ENCODE data around the gene TDRD12. TPM values are rescaled to one million over a fixed set of nuclear protein-coding genes. Genes with fewer than 3 reads are reported as not detected.

The TDRD12 gene
- total and polyA plus RNA-seq, 2 of the 13 experiments (the other 11 are each of a cell fraction or from before 2014, with no cell fraction given): 0.03 to 0.40 TPM

DNA sequence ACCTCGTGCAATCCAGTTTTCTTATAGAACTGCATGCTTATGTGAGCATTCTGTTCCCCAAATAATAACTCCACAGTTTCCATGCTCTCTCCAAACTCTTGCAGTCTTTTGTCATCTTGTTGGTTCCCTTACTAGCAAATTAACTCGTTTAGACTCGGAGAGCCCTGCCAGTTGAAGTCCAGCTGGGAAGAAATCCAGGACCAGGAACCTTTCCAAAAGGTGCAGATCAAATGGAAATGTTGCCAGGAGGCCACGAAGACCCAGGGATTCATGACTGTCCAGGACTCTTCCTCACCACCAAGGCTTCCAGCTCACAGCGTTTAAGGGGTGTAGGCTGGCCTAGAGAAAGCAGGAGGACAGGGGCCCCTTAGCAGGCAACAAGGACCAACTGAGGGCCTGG lies 2.1 kb upstream of the TDRD12 start (continued):
- TF ChIP-seq, protein P1, sequence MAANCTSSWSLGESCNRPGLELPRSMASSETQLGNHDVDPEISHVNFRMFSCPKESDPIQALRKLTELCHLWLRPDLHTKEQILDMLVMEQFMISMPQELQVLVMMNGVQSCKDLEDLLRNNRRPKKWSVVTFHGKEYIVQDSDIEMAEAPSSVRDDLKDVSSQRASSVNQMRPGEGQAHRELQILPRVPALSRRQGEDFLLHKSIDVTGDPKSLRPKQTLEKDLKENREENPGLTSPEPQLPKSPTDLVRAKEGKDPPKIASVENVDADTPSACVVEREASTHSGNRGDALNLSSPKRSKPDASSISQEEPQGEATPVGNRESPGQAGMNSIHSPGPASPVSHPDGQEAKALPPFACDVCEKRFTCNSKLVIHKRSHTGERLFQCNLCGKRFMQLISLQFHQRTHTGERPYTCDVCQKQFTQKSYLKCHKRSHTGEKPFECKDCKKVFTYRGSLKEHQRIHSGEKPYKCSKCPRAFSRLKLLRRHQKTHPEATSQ (CRISPR knock-in tag; IDR thresholded peaks at IDR 0.05; ENCODE audit: borderline replicate concordance): no peak
- TF ChIP-seq, protein P2, sequence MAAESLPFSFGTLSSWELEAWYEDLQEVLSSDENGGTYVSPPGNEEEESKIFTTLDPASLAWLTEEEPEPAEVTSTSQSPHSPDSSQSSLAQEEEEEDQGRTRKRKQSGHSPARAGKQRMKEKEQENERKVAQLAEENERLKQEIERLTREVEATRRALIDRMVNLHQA (CRISPR knock-in tag; IDR thresholded peaks at IDR 0.05): no peak

GRCh38 chr19:32718286-32718685 lies 1.3 kb upstream of the TDRD12 start:
- Histone ChIP-seq H3K9ac (ENCODE audit: insufficient read depth, low read depth, low read length) (no peak overlapping the region), H3K9me3 (ENCODE audit: low read length) (no peaks in the 10 kb centered on the region), H3K4me2 (ENCODE audit: low read depth, low read length) (no peak overlapping the region), H3K36me3 (replicated peaks in 1 of 2; ENCODE audit: control insufficient read depth in 1 of 2, insufficient read depth in 2 of 2, low read length in 2 of 2) (0 out of 5 replicates have a peak, but pooled peaks cover 0 to 3% of the 10 kb centered on the region in 2 experiments), H3K4me3 (replicated peaks in 1 of 3; ENCODE audit: insufficient read depth in 1 of 3, low read depth in 2 of 3, low read length in 3 of 3) (no peak overlapping the region), H2AFZ (ENCODE audit: low read length) (no peak overlapping the region), H3K4me1 (ENCODE audit: insufficient read depth, low read length) (no peaks in the 10 kb centered on the region), H3K27ac (ENCODE audit: extremely low read length, insufficient read depth, low read length) (no peak overlapping the region), H4K20me1 (ENCODE audit: insufficient read depth, low read length) (no peaks in the 10 kb centered on the region), H3K27me3 (ENCODE audit: control insufficient read depth in 1 of 2, insufficient read depth in 2 of 2, low read length in 2 of 2) (peaks cover 0 to 4% of the 10 kb centered on the region in 2 experiments; a peak in 2 of 5 replicates), H3K79me2 (ENCODE audit: insufficient read depth, low read length) (no peaks in the 10 kb centered on the region)
- ChIA-PET CTCF (ENCODE audit: low intra/inter-chr PET ratio, low total read pairs) (no interaction called here), POLR2A (no interaction called here)
- intact Hi-C loops (cut with micrococcal nuclease; ENCODE audit: unreplicated experiment) (no loop called here), in situ Hi-C loops (cut with HindIII; ENCODE audit: extremely low pct_ligation_motif_present, low pct_unique_long_range_greater_than_20kb) (no loop called here)
- BruUV-seq (replicated peaks): no TSS peak
- ATAC-seq (no peak), DNase-seq (ENCODE audit: low spot score) (no peak), FAIRE-seq (no peak)
- TF ChIP-seq ZFP37 (CRISPR knock-in tag; IDR thresholded peaks at IDR 0.05; ENCODE audit: borderline replicate concordance) (no peak), MBNL3 (CRISPR knock-in tag; conservative IDR thresholded peaks at IDR 0.05) (no peak), SRSF9 (IDR thresholded peaks at IDR 0.05; ENCODE audit: borderline replicate concordance, insufficient read depth, low read depth, low read length, poor library complexity, severe bottlenecking) (no peak), RNF2 (conservative IDR thresholded peaks at IDR 0.05; ENCODE audit: low read depth) (no peak), ATF1 (CRISPR knock-in tag; IDR thresholded peaks at IDR 0.05) (no peak), FOXC1 (CRISPR knock-in tag; IDR thresholded peaks at IDR 0.05; ENCODE audit: borderline replicate concordance) (no peak), GTF2F1 (IDR thresholded peaks at IDR 0.05; ENCODE audit: low read length) (no peak), DRAP1 (CRISPR knock-in tag; IDR thresholded peaks at IDR 0.05) (no peak), GATA4 (IDR thresholded peaks at IDR 0.05; ENCODE audit: borderline replicate concordance, low read depth) (no peak), CCDC6 (CRISPR knock-in tag; IDR thresholded peaks at IDR 0.05) (no peak), ATF7 (IDR thresholded peaks at IDR 0.05) (no peak), ATF7 (CRISPR knock-in tag; IDR thresholded peaks at IDR 0.05) (no peak), ZNF747 (CRISPR knock-in tag; IDR thresholded peaks at IDR 0.05; ENCODE audit: borderline replicate concordance) (no peak), SALL1 (CRISPR knock-in tag; IDR thresholded peaks at IDR 0.05) (no peak)
- WGBS (ENCODE audit: low lambda C conversion rate): 81% methylated on average over 7 of the region's 7 CpGs

Data from HepG2 (cell line).